ENCODE measurements around the gene AP3D1. TPM values are rescaled to one million over a fixed set of nuclear protein-coding genes. Genes with fewer than 3 reads are reported as not detected.

Gene AP3D1
- total and polyA plus RNA-seq, 2 donors (not counting 3 experiments of a cell fraction or from before 2014, with no cell fraction given): 130 to 137 TPM

GRCh38 chr19:2198317-2198716, 47.0 kb upstream of the AP3D1 start:
- Histone ChIP-seq H3K79me2 (ENCODE audit: control insufficient read depth, insufficient read depth, low read length) (peaks cover 34% of the 10 kb centered on the region), H3K27ac (ENCODE audit: insufficient read depth, low read depth, low read length) (no peak overlapping the region), H3K4me3 (replicated peaks in 1 of 3; ENCODE audit: insufficient read depth in 1 of 3, low read depth in 1 of 3, low read length in 3 of 3) (no peak overlapping the region), H3K27me3 (ENCODE audit: control insufficient read depth in 2 of 2, insufficient read depth in 2 of 2, low read length in 2 of 2) (no peaks in the 10 kb centered on the region), H2AFZ (ENCODE audit: low read depth, low read length) (no peak overlapping the region), H3K4me1 (ENCODE audit: control insufficient read depth, extremely low read depth, insufficient read depth, low read length) (no peaks in the 10 kb centered on the region), H3K36me3 (ENCODE audit: control insufficient read depth in 2 of 2, extremely low read depth in 1 of 2, insufficient read depth in 2 of 2, low read length in 2 of 2) (peaks cover 1 to 30% of the 10 kb centered on the region in 2 experiments), H3K4me2 (ENCODE audit: insufficient read depth, low read length) (no peak overlapping the region), H4K20me1 (replicated peaks; ENCODE audit: control insufficient read depth, extremely low read depth, insufficient read depth, low read length) (no peaks in the 10 kb centered on the region), H3K9me1 (replicated peaks; ENCODE audit: control insufficient read depth, extremely low read depth, insufficient read depth, low read length) (no peaks in the 10 kb centered on the region), H3K9ac (replicated peaks; ENCODE audit: extremely low read depth, insufficient read depth, low read length) (no peak overlapping the region), H3K9me3 (replicated peaks; ENCODE audit: control insufficient read depth, insufficient read depth, low read length) (no peaks in the 10 kb centered on the region)
- FAIRE-seq: no peak
- TF ChIP-seq, protein P1, sequence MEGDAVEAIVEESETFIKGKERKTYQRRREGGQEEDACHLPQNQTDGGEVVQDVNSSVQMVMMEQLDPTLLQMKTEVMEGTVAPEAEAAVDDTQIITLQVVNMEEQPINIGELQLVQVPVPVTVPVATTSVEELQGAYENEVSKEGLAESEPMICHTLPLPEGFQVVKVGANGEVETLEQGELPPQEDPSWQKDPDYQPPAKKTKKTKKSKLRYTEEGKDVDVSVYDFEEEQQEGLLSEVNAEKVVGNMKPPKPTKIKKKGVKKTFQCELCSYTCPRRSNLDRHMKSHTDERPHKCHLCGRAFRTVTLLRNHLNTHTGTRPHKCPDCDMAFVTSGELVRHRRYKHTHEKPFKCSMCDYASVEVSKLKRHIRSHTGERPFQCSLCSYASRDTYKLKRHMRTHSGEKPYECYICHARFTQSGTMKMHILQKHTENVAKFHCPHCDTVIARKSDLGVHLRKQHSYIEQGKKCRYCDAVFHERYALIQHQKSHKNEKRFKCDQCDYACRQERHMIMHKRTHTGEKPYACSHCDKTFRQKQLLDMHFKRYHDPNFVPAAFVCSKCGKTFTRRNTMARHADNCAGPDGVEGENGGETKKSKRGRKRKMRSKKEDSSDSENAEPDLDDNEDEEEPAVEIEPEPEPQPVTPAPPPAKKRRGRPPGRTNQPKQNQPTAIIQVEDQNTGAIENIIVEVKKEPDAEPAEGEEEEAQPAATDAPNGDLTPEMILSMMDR (IDR thresholded peaks at IDR 0.05; ENCODE audit: extremely low read depth in 1 of 2, insufficient read depth in 1 of 2, low read depth in 1 of 2, low read length in 2 of 2): no peak
- TF ChIP-seq MYC (IDR thresholded peaks at IDR 0.05; ENCODE audit: low read depth, low read length) (no peak), POLR2AphosphoS5 (IDR thresholded peaks at IDR 0.05; ENCODE audit: insufficient read depth, low read depth, low read length) (no peak), GATA2 (IDR thresholded peaks at IDR 0.05; ENCODE audit: insufficient read depth, insufficient read length, low read depth, low read length) (no peak), JUN (IDR thresholded peaks at IDR 0.05; ENCODE audit: borderline replicate concordance, insufficient read depth, insufficient read length, low read depth) (no peak)
- DNase-seq (ENCODE audit: low read depth, low spot score): no peak
- CTCF ChIA-PET: interaction anchor here (0.8 to 1.4 kb wide), 4 partner anchors 23 to 46 kb away, joined by 3 to 13 read pairs (median 4); no protein-coding TSS in a partner anchor
- BruUV-seq (replicated peaks): no TSS peak
- POLR2A ChIA-PET: no interaction called here
- dilution Hi-C loops (cut with MboI; ENCODE audit: extremely low pct_ligation_motif_present, low sequenced_read_pairs): no loop called here
- intact Hi-C loops (cut with micrococcal nuclease): no loop called here

DNA sequence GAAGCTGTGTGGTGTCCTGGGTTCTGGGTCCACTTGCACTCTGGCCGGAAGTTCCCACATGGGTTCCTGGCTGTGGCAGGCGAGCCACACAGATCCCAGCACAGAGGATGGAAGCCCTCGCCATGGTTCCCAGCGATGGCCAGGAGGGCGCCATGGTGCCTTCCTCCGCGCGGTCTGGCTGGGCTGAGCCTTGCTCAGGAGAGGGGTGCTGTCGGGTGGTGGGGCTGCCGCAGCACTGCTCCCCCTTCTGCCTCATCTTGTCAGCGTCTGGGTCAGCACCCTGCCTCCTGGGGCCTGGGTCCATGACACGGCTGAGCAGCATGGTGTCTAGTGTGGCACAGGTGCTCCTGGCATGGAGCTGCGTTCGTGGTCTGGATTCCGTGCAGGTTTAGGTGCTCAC, 45.9 kb upstream of the AP3D1 start:
- no peak for DNase-seq (ENCODE audit: low read depth, low spot score)
- Histone ChIP-seq H3K9me1 (replicated peaks; ENCODE audit: control insufficient read depth, extremely low read depth, insufficient read depth, low read length) (no peaks in the 10 kb centered on the region), H3K4me2 (ENCODE audit: insufficient read depth, low read length) (no peak overlapping the region), H3K79me2 (ENCODE audit: control insufficient read depth, insufficient read depth, low read length) (peaks cover 34% of the 10 kb centered on the region), H3K36me3 (ENCODE audit: control insufficient read depth in 2 of 2, extremely low read depth in 1 of 2, insufficient read depth in 2 of 2, low read length in 2 of 2) (peaks cover 0 to 36% of the 10 kb centered on the region in 2 experiments), H3K27ac (ENCODE audit: insufficient read depth, low read depth, low read length) (no peak overlapping the region), H2AFZ (ENCODE audit: low read depth, low read length) (no peak overlapping the region), H3K9ac (replicated peaks; ENCODE audit: extremely low read depth, insufficient read depth, low read length) (no peak overlapping the region), H4K20me1 (replicated peaks; ENCODE audit: control insufficient read depth, extremely low read depth, insufficient read depth, low read length) (no peaks in the 10 kb centered on the region), H3K4me3 (replicated peaks in 1 of 3; ENCODE audit: insufficient read depth in 1 of 3, low read depth in 1 of 3, low read length in 3 of 3) (no peak overlapping the region), H3K4me1 (ENCODE audit: control insufficient read depth, extremely low read depth, insufficient read depth, low read length) (no peaks in the 10 kb centered on the region), H3K9me3 (replicated peaks; ENCODE audit: control insufficient read depth, insufficient read depth, low read length) (no peaks in the 10 kb centered on the region), H3K27me3 (ENCODE audit: control insufficient read depth in 2 of 2, insufficient read depth in 2 of 2, low read length in 2 of 2) (no peaks in the 10 kb centered on the region)
- POLR2A ChIA-PET: no interaction called here
- intact Hi-C loops (cut with micrococcal nuclease): no loop called here
- CTCF ChIA-PET: no interaction called here
- dilution Hi-C loops (cut with MboI; ENCODE audit: extremely low pct_ligation_motif_present, low sequenced_read_pairs): no loop called here
- no TSS peak for BruUV-seq (replicated peaks)
- TF ChIP-seq MYC (IDR thresholded peaks at IDR 0.05; ENCODE audit: low read depth, low read length) (no peak), JUN (IDR thresholded peaks at IDR 0.05; ENCODE audit: borderline replicate concordance, insufficient read depth, insufficient read length, low read depth) (no peak), POLR2AphosphoS5 (IDR thresholded peaks at IDR 0.05; ENCODE audit: insufficient read depth, low read depth, low read length) (no peak), EZH2 (IDR thresholded peaks at IDR 0.05; ENCODE audit: borderline replicate concordance, low read depth, low read length, severe bottlenecking) (no peak), FOS (IDR thresholded peaks at IDR 0.05; ENCODE audit: borderline replicate concordance, insufficient read depth, low read length) (no peak), GATA2 (IDR thresholded peaks at IDR 0.05; ENCODE audit: insufficient read depth, insufficient read length, low read depth, low read length) (no peak), POLR2A (IDR thresholded peaks at IDR 0.05; ENCODE audit: low read depth, low read length) (no peak)
- TF ChIP-seq, protein P2, sequence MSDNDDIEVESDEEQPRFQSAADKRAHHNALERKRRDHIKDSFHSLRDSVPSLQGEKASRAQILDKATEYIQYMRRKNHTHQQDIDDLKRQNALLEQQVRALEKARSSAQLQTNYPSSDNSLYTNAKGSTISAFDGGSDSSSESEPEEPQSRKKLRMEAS (IDR thresholded peaks at IDR 0.05; ENCODE audit: insufficient read depth, insufficient read length): no peak
- TF ChIP-seq, protein P1 (IDR thresholded peaks at IDR 0.05; ENCODE audit: extremely low read depth in 1 of 2, insufficient read depth in 1 of 2, low read depth in 1 of 2, low read length in 2 of 2): no peak
- no peak for FAIRE-seq

Measured in endothelial cell of umbilical vein (primary cell).